ENCODE results near the gene RAB40C.

RAB40C gene

GRCh38 chr16:676565-676902 lies 86.7 kb downstream of the RAB40C start:
- in situ Hi-C loops (cut with HindIII; ENCODE audit: low sequenced_read_pairs), result no loop called here
- no peak overlapping the region for H3K4me3 ChIP-seq (ENCODE audit: low read depth, low read length)
- no peak for DNase-seq (ENCODE audit: low read depth)
- no peak for TF ChIP-seq CTCF (IDR thresholded peaks at IDR 0.05; ENCODE audit: low read depth, low read length, missing control alignments)

- no peak for DNase-seq (ENCODE audit: low read depth)
- in situ Hi-C loops (cut with HindIII; ENCODE audit: low sequenced_read_pairs), result no loop called here
- no peak overlapping the region for H3K4me3 ChIP-seq (ENCODE audit: low read depth, low read length)
- TF ChIP-seq CTCF (IDR thresholded peaks at IDR 0.05; ENCODE audit: low read depth, low read length, missing control alignments), result no peak
These were observed 87.0 kb downstream of the RAB40C start for GRCh38 chr16:676913-677312.

- TF ChIP-seq CTCF (IDR thresholded peaks at IDR 0.05; ENCODE audit: low read depth, low read length, missing control alignments), result no peak
- no peak for DNase-seq (ENCODE audit: low read depth)
- in situ Hi-C loops (cut with HindIII; ENCODE audit: low sequenced_read_pairs), result no loop called here
- no peak overlapping the region for H3K4me3 ChIP-seq (ENCODE audit: low read depth, low read length)
These were observed 87.7 kb downstream of the RAB40C start for GRCh38 chr16:677316-678190.

GRCh38 chr16:678209-678857 lies 88.5 kb downstream of the RAB40C start:
- no peak for DNase-seq (ENCODE audit: low read depth)
- TF ChIP-seq CTCF (IDR thresholded peaks at IDR 0.05; ENCODE audit: low read depth, low read length, missing control alignments), result no peak
- H3K4me3 ChIP-seq (ENCODE audit: low read depth, low read length), result no peak overlapping the region
- in situ Hi-C loops (cut with HindIII; ENCODE audit: low sequenced_read_pairs), result no loop called here
